WTC11 (cell line): ENCODE measurements around the gene TPP1.

ENCODE experiments used
- CTCF ChIP-seq: fragments of 200-600 bp; IDR thresholded peaks from 2 replicates; pipeline ENCODE4 v1.8.0; 2022; ENCODE audit warnings: antibody characterized with exemption
- ETV6 ChIP-seq: sonication (generic); formaldehyde crosslinking; IDR thresholded peaks from 2 replicates; pipeline ENCODE4 v1.8.1; 2022; ENCODE audit warnings: mild to moderate bottlenecking, missing genetic modification reagents
- SP1 ChIP-seq: sonication (generic); formaldehyde crosslinking; conservative IDR thresholded peaks from 2 replicates; pipeline ENCODE4 v1.8.1; 2022; ENCODE audit warnings: missing genetic modification reagents
- ZNF317 ChIP-seq: sonication (generic); formaldehyde crosslinking; IDR thresholded peaks from 2 replicates; pipeline ENCODE4 v1.8.1; 2023; ENCODE audit warnings: low read depth, mild to moderate bottlenecking, moderate library complexity, missing genetic modification reagents, borderline replicate concordance
- ZSCAN18 ChIP-seq: fragments of 250-450 bp; sonication (Bioruptor Pico); IDR thresholded peaks from 2 replicates; pipeline ENCODE4 v2.1.2; 2022; ENCODE audit warnings: mild to moderate bottlenecking, moderate library complexity
- TF ChIP-seq, protein P1 (sequence below): sonication (generic); formaldehyde crosslinking; IDR thresholded peaks from 2 replicates; pipeline ENCODE4 v1.8.1; 2022; ENCODE audit warnings: mild to moderate bottlenecking, moderate library complexity, missing genetic modification reagents
- TF ChIP-seq, protein P2 (sequence below): sonication (generic); formaldehyde crosslinking; IDR thresholded peaks from 2 replicates; pipeline ENCODE4 v1.8.1; 2022; ENCODE audit warnings: missing genetic modification reagents, borderline replicate concordance
- TF ChIP-seq, protein P3 (sequence below): fragments of 250-450 bp; sonication (Bioruptor Pico); IDR thresholded peaks from 2 replicates; pipeline ENCODE4 v1.8.0; 2021; ENCODE audit warnings: mild to moderate bottlenecking
- TF ChIP-seq, protein P4 (sequence below): sonication (generic); formaldehyde crosslinking; IDR thresholded peaks from 2 replicates; pipeline ENCODE4 v1.8.1; 2023; ENCODE audit warnings: mild to moderate bottlenecking, moderate library complexity, missing genetic modification reagents
- TF ChIP-seq, protein P5 (sequence below): sonication (generic); formaldehyde crosslinking; conservative IDR thresholded peaks from 2 replicates; pipeline ENCODE4 v1.8.1; 2023; ENCODE audit warnings: mild to moderate bottlenecking, low read depth, missing genetic modification reagents, moderate library complexity

DNA sequence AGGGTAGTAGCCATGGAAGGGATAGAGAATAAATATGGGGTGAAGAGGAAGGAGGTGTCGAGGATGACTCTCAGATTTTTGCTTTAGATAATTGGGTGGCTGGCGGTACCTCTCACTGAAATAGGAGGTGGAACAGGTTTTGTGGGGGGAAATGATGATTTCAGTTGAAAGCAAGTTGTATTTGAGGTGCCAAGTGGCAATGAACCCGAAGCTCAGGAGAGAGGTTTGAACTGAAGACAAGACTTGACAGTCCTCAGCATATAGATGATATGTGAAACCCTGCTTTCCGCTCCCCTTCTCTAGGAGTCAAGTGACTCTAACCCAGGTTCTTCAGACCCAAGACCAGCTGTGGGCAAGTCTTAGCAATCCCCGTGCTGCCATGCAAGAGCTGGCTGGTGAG, 49.5 kb downstream of the TPP1 start:
- TF ChIP-seq CTCF, result no peak
- no peak for TF ChIP-seq ZNF317
- no peak for TF ChIP-seq ETV6 (CRISPR knock-in tag)
- TF ChIP-seq SP1 (CRISPR knock-in tag), result no peak
- no peak for TF ChIP-seq ZSCAN18 (CRISPR knock-in tag)
- TF ChIP-seq, protein P1, sequence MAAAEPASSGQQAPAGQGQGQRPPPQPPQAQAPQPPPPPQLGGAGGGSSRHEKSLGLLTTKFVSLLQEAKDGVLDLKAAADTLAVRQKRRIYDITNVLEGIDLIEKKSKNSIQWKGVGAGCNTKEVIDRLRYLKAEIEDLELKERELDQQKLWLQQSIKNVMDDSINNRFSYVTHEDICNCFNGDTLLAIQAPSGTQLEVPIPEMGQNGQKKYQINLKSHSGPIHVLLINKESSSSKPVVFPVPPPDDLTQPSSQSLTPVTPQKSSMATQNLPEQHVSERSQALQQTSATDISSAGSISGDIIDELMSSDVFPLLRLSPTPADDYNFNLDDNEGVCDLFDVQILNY (CRISPR knock-in tag), result no peak
- TF ChIP-seq, protein P2, sequence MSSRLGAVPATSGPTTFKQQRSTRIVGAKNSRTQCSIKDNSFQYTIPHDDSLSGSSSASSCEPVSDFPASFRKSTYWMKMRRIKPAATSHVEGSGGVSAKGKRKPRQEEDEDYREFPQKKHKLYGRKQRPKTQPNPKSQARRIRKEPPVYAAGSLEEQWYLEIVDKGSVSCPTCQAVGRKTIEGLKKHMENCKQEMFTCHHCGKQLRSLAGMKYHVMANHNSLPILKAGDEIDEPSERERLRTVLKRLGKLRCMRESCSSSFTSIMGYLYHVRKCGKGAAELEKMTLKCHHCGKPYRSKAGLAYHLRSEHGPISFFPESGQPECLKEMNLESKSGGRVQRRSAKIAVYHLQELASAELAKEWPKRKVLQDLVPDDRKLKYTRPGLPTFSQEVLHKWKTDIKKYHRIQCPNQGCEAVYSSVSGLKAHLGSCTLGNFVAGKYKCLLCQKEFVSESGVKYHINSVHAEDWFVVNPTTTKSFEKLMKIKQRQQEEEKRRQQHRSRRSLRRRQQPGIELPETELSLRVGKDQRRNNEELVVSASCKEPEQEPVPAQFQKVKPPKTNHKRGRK (CRISPR knock-in tag), result no peak
- TF ChIP-seq, protein P3, sequence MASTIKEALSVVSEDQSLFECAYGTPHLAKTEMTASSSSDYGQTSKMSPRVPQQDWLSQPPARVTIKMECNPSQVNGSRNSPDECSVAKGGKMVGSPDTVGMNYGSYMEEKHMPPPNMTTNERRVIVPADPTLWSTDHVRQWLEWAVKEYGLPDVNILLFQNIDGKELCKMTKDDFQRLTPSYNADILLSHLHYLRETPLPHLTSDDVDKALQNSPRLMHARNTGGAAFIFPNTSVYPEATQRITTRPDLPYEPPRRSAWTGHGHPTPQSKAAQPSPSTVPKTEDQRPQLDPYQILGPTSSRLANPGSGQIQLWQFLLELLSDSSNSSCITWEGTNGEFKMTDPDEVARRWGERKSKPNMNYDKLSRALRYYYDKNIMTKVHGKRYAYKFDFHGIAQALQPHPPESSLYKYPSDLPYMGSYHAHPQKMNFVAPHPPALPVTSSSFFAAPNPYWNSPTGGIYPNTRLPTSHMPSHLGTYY (CRISPR knock-in tag), result no peak
- TF ChIP-seq, protein P4, sequence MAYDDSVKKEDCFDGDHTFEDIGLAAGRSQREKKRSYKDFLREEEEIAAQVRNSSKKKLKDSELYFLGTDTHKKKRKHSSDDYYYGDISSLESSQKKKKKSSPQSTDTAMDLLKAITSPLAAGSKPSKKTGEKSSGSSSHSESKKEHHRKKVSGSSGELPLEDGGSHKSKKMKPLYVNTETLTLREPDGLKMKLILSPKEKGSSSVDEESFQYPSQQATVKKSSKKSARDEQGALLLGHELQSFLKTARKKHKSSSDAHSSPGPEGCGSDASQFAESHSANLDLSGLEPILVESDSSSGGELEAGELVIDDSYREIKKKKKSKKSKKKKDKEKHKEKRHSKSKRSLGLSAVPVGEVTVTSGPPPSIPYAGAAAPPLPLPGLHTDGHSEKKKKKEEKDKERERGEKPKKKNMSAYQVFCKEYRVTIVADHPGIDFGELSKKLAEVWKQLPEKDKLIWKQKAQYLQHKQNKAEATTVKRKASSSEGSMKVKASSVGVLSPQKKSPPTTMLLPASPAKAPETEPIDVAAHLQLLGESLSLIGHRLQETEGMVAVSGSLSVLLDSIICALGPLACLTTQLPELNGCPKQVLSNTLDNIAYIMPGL (CRISPR knock-in tag), result no peak
- TF ChIP-seq, protein P5, sequence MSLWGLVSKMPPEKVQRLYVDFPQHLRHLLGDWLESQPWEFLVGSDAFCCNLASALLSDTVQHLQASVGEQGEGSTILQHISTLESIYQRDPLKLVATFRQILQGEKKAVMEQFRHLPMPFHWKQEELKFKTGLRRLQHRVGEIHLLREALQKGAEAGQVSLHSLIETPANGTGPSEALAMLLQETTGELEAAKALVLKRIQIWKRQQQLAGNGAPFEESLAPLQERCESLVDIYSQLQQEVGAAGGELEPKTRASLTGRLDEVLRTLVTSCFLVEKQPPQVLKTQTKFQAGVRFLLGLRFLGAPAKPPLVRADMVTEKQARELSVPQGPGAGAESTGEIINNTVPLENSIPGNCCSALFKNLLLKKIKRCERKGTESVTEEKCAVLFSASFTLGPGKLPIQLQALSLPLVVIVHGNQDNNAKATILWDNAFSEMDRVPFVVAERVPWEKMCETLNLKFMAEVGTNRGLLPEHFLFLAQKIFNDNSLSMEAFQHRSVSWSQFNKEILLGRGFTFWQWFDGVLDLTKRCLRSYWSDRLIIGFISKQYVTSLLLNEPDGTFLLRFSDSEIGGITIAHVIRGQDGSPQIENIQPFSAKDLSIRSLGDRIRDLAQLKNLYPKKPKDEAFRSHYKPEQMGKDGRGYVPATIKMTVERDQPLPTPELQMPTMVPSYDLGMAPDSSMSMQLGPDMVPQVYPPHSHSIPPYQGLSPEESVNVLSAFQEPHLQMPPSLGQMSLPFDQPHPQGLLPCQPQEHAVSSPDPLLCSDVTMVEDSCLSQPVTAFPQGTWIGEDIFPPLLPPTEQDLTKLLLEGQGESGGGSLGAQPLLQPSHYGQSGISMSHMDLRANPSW (CRISPR knock-in tag), result no peak
